ENCODE data around the gene NR2E3.

NR2E3 gene

GRCh38 chr15:71804695-71805470 lies 5.5 kb upstream of the NR2E3 start:
- TF ChIP-seq, protein P1, sequence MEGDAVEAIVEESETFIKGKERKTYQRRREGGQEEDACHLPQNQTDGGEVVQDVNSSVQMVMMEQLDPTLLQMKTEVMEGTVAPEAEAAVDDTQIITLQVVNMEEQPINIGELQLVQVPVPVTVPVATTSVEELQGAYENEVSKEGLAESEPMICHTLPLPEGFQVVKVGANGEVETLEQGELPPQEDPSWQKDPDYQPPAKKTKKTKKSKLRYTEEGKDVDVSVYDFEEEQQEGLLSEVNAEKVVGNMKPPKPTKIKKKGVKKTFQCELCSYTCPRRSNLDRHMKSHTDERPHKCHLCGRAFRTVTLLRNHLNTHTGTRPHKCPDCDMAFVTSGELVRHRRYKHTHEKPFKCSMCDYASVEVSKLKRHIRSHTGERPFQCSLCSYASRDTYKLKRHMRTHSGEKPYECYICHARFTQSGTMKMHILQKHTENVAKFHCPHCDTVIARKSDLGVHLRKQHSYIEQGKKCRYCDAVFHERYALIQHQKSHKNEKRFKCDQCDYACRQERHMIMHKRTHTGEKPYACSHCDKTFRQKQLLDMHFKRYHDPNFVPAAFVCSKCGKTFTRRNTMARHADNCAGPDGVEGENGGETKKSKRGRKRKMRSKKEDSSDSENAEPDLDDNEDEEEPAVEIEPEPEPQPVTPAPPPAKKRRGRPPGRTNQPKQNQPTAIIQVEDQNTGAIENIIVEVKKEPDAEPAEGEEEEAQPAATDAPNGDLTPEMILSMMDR (IDR thresholded peaks at IDR 0.05): no peak

DNA sequence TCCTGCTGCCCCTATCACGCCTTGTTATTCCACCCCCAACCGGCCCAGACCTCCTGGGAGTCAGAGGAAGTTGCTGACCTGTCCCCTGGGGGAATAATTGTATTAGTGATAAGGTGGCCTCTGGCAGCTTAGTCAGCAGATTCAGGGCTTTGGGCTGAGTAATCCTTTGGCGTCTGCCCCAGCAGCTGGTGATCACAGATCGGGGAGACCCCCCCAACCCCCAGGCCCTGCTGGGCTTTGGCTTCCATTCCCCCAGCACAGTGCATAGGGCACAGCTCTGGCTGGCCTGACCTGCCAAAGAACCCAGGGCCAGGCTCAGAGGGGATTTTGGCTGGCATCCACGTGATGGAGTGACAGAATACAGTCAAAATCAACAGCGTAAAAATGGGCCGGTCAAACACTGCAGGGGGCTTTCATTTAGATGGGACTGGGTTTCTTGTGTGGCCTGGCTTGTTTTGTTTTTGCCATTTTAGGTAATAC lies 3.9 kb upstream of the NR2E3 start:
- TF ChIP-seq, protein P1 (IDR thresholded peaks at IDR 0.05): no peak

DNA sequence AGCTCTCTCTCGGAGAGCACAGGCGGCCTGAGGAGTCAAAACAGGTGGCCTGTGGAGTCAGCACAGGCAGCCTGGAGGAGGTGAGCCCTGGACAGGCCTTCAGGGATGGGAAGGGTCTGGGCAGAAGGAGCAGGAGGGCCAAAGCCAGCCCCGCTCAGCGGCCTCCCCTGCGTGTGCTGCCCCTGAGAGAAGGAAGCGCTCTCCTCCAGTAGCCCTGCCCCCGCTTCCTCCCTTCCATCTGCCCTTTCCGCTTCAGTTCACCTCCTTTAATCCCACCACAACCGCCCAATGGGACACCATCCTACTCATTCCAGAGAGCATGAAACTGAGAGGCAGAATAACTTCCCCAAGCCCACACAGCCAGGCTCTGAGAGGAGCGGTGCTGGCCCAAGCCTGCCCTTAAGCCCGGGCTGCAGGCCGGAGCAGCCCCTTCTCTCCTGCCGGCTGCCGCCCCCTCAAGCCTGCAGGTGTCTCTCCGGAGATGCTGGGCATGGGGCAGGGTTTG lies 3.2 kb upstream of the NR2E3 start:
- TF ChIP-seq, protein P1 (IDR thresholded peaks at IDR 0.05): no peak

DNA sequence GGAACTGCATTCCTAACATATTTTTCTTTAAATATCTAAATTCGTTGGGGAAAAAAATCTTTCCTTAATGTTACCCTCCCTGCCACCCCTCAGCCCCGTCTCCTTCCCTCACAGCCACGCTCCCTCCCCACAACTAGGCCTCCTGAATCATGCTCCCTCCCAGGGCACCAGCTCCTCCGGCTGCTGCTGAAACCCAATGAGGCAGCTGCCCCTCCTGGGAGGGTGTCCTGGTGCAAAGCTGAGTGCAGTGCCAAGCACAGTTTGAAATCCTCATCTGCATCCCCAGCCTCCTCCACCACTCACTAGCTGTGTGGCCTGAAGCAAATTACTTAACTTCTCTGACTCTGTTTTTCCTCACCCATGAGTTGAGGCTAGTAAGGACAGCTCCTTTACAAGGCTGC lies 2.7 kb upstream of the NR2E3 start:
- TF ChIP-seq, protein P1 (IDR thresholded peaks at IDR 0.05): no peak

DNA sequence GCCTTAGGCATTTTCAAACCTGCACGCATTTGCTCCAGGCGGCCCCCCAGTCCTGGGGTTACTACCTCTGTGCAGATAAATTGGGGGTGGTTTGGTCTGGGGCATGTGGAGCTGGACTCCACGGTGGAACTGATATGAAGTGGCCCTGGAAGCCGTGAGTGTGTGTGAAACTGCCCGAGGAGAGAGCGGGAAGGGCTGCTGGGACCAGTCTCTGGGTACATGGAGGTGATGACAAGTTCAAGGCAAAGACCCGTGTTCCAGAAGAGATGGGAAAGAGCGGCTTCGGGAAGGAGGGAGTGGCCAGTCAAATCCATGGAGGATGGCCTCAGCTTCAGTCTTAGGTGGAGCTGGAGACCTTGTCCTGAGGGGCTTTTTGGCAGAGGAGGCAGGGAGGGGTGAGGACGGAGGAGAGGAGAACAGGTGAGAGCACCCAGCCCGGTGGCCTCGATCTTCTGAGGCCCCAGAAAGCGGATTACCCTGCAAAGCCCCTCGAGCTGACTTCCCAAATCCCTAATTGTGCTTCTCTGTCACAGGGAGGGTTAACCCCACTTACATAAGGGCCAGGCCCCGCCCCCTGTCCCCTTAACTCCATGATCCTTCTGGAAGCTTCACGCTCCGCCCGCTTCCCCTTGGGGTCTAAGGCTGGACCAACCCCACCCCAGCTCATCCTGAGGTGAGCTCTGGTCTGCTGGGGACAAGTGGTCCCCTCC lies 1.9 kb upstream of the NR2E3 start:
- TF ChIP-seq, protein P1 (IDR thresholded peaks at IDR 0.05): no peak

GRCh38 chr15:71809346-71809745 lies 1.0 kb upstream of the NR2E3 start:
- TF ChIP-seq, protein P1 (IDR thresholded peaks at IDR 0.05): no peak

DNA sequence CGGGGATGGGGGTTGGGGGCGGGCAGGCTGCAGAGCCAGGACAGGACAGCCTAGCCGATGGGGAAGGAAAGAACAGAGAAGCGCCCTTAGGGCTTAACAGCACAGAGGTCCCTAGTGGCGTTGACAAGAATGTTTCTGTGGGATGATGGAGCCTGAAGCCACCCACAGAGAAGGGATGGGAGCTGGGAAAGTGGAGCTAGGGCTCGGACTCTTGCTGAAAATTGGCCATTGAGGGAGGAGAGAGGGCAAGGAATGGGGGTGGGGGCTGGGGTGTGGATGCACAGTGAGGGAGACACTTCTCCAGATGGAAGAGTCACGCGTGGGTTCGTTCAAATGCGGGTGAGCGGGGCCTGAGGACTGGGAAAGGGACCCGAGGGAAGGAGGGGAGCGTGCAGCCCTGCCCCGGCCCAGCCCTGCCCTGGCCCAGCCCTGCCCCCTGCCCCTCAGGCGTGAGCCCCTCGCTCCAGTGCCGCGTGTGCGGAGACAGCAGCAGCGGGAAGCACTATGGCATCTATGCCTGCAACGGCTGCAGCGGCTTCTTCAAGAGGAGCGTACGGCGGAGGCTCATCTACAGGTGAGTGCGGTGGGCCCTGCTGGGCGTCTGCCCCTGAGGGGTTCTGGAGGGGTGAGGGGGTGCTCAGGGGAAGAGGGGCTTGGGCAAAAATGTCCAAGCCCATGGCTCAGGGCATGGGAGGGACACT lies 832 bp downstream of the NR2E3 start:
- TF ChIP-seq, protein P1 (IDR thresholded peaks at IDR 0.05): no peak
